Loucy (cell line): ENCODE measurements around the gene GABBR1.

ENCODE experiments used
- CTCF ChIP-seq: fragments of 200-600 bp; sonication (generic); conservative IDR thresholded peaks from 2 replicates; pipeline ENCODE4 v1.5.1; 2014; ENCODE audit warnings: mild to moderate bottlenecking, antibody characterized with exemption, low read length
- EZH2phosphoT487 ChIP-seq: fragments of 200-600 bp; IDR thresholded peaks from 2 replicates; pipeline ENCODE4 v1.6.1; 2018; ENCODE audit warnings: antibody characterized with exemption, mild to moderate bottlenecking, moderate library complexity, borderline replicate concordance

- TF ChIP-seq CTCF = no peak
- no peak for TF ChIP-seq EZH2phosphoT487
Measured at GRCh38 chr6:29625337-29625930, 7.5 kb downstream of the GABBR1 start.
